ENCODE measurements around the gene CPNE8.

Gene CPNE8

DNA sequence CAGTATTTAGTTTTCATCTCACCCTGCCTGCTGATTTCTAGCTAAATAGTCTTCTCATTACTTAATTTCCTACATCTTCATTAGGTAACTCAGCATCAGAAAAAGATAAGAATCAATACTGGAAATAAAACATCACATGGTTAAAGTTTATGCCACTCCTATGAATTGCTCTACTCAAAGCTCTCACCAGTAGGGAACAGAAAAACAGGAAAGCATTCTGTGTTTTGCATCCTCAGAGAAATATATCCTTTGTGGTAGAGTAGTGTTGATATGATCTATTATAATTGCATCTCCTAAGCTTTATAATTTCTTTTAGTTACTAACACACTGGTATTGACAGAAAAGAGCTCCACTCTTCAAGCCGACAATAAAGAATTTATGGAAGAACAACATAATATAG is 9.9 kb downstream of the CPNE8 start:
- DNase-seq (ENCODE audit: low read depth), result no peak

DNA sequence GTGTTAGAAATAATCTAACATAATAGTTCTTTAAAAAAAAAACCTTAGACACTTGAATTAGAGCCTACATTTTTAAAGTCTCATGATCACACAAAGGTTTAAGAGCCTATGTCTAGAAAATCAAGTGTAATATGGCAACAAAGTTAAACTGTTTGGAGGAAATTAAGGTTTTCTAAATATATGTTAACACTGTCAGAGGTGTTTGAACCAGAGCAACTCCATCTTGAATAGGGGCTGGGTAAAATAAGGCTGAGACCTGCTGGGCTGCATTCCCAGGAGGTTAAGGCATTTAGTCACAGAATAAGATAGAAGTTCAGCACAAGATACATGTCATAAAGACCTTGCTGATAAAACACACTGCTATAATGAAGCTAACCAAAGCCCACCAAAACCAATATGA is 12.4 kb downstream of the CPNE8 start:
- DNase-seq (ENCODE audit: low read depth), result no peak

DNA sequence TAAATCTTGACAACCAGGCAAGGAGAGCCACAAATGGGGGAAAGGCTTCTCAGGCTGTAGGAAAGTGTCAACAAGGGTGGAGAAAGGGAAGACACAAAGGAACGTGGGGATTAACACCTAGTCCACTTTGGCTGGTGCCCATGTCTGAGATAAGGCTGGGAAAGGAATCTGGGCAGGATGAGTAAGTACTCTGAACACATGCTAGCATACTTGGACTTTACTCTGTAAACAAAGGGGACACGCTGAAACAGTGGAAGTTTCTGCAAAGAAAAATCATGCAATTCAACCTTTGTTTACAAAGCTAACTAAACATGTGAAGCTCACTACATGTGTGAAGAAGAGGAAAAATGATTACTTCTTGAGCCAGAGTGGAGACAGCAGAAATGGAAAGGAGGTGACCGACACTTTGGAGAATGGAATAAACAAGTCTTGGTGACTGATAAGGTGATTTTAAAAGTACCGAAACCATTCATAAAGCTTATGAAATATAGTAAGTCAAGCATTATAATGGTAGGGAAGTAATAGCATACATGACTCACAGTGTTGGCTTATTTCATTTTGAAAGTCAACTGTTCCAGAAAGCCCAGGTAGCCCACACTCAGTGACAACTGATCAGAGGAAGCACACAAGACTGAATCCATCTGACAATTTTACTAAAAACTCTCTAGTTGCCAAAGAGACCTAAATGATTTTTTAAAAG is 13.2 kb downstream of the CPNE8 start:
- no peak for DNase-seq (ENCODE audit: low read depth)

- DNase-seq (ENCODE audit: low read depth), result no peak
Measured at GRCh38 chr12:38890102-38890855, 15.1 kb downstream of the CPNE8 start.

DNA sequence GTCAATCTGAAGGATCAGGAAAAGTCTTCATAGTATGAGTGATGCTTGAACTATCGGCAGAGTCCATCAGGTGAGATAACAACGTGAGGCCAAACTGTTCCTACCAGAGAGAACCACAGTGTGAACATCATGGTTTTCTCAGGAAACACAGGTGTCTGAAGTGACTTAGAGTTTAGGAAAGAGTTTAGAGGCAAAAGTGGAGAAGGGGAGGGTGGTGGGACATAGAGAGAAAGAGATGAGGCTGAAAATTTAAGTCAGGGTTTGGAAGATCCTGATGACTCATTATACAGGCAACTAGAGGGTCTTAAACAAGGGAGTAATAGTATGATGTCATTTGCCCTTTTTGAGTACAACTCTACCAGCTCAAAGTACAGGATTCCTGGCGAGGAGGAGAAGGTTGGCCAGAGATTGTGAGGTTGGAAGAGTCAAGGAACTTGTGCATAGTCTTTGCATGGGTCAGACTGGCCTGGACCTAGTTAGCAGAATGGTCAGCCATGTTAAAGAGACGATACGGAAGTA is 16.0 kb downstream of the CPNE8 start:
- DNase-seq (ENCODE audit: low read depth), result no peak

GRCh38 chr12:38887770-38888169 is 17.6 kb downstream of the CPNE8 start:
- DNase-seq (ENCODE audit: low read depth), result no peak

DNA sequence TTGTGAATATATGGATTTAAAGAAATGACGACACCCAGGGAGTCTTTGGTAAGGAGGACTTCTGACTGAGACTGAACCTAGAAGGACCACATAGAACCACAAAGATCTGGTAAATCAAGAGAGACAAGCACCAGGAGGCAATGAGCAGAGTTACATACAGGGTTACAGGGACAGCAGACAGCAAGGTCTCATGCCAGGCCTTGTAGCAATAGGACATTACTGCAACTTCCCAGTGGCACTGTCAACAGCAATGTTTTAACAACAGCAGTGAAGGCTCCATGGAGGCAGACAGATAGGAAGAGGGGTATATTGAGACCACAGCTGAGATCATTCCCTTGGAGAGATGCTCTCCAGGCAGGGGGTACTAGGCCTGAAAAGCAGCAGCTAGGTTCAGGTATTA is 18.5 kb downstream of the CPNE8 start:
- DNase-seq (ENCODE audit: low read depth), result no peak

- DNase-seq (ENCODE audit: low read depth), result no peak
Measured at GRCh38 chr12:38886064-38886463, 19.3 kb downstream of the CPNE8 start.

- no peak for DNase-seq (ENCODE audit: low read depth)
Measured at GRCh38 chr12:38884666-38885065, 20.7 kb downstream of the CPNE8 start.

GRCh38 chr12:38883629-38884134 is 21.7 kb downstream of the CPNE8 start:
- no peak for DNase-seq (ENCODE audit: low read depth)

- no peak for DNase-seq (ENCODE audit: low read depth)
Measured at GRCh38 chr12:38880288-38880687, 25.1 kb downstream of the CPNE8 start.

DNA sequence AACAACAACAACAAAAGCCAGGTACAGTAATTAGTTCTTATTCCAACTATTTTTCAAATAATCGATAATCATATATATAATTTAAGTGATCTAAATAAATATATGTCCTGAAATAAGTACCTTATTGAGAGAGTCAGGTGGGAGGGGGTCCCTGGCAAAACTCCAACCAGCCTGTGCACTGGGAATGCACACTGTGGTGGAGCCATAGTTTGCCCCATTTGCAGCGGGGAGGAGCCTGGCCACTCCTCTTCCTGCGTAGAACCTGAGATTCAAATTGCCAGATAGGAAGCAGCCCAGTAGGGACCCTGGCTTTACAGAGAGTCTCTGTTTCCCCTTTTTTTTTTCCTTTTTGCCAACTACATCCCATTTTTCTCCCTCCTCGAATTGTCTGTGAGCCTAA is 26.4 kb downstream of the CPNE8 start:
- DNase-seq (ENCODE audit: low read depth), result no peak

DNA sequence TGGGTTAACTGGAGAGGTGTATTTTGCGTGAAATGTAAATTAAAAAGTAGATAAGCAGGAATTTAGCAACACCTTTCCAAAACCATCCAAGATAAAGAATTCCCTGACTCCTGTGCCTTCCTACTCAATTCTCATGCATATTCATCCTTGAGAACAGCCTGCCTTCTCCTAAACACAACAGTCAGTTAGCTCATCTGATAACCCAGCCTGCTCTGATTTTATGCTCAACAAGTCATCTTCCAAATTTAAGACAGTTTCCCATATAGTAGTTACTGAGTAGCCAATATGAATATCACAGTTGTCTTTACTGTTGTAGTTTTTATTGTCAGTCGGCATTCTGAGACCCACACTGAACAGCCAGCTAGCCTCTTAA is 27.1 kb downstream of the CPNE8 start:
- no peak for DNase-seq (ENCODE audit: low read depth)

DNA sequence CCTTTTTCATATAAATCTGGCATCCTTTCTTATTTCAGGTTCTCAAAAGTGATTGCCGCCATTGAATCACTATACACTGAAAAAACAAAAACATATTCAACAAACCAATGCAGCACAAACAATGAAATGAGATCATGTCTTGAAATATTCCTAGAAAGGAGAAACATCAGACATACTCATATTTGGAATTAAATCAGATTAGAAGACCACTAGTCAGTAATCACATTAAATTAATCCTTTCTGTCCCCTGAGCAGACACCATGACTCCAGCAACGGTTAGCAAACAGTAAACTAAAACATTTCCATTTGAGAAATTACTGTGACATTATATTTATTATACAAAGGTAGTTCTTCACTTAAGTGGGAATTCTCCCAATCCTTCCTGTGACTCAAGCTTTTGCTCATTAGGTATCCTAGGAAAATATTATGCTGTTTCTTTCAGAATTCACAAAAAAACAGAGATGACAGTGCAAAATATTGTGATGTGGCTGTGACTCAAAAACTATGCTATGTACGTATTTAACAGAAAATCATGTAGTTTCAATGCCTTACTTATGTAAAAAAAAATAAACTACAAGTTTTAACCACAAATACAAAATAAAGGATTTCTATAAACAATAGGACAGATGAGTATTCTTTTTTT is 29.7 kb downstream of the CPNE8 start:
- no peak for DNase-seq (ENCODE audit: low read depth)

GRCh38 chr12:38872561-38872960 is 32.8 kb downstream of the CPNE8 start:
- DNase-seq (ENCODE audit: low read depth), result no peak

GRCh38 chr12:38872156-38872555 is 33.2 kb downstream of the CPNE8 start:
- DNase-seq (ENCODE audit: low read depth), result no peak

- no peak for DNase-seq (ENCODE audit: low read depth)
Measured at GRCh38 chr12:38869036-38869435, 36.4 kb downstream of the CPNE8 start.

GRCh38 chr12:38850461-38850860 is 54.9 kb downstream of the CPNE8 start:
- no peak for DNase-seq (ENCODE audit: low read depth)

DNA sequence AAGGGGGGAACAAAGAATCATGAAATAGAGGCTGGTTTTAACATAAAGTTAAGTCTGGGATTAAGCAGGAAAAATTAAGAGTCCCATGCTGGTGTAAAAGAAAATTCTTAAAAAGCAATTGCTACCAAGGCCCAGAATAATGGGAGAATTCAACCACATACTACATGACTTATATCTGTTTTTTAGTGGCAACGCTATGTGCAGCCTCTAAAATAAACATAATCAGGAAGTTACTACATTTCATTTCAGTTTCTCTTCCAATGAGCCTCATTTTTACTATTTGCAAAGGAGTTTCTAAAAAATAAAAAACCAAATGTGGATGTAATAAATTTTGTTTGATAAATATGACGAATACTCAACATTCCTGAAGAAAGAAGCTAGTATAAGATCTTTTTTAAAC is 58.1 kb downstream of the CPNE8 start:
- no peak for DNase-seq (ENCODE audit: low read depth)

GRCh38 chr12:38844267-38844666 is 61.1 kb downstream of the CPNE8 start:
- DNase-seq (ENCODE audit: low read depth), result no peak

DNA sequence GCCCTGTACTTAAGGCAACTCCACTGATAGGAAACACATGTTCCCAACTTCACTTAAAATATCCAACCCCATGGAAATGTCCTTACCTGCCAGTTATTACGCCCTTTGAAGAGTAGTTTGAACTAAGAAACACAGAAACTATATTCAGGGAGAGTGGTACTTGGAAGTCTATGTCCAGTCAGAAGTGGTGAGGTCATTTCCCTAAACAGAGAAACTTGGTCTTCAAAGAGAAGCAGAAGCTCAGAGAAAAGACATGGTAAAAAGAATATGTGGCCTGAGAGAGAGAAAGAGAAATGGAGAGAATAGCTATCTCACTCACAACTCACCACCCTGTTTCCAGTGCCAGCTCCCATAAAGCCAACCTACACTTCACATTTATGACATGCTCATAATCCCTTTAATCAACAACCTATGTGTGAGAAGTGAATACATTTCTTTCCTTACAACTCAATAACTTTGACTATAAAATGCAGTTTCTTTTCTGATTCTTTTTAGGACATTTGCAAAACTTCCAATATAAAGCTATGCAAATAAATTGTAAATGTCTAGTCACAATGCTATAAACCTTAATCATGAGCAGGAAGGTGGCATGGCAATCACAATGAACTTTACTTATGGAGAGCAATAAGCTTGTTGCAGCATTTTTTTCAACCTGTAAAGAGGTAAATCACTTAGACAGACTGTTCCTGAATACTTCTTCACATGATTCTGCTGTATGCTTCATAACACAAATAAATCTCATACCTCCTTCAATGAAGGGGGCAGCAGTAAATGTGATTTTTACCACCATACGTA is 67.1 kb downstream of the CPNE8 start:
- no peak for DNase-seq (ENCODE audit: low read depth)

- no peak for DNase-seq (ENCODE audit: low read depth)
Measured at GRCh38 chr12:38831715-38832114, 73.7 kb downstream of the CPNE8 start.
